ACC112 (cell line): ENCODE measurements around the gene STK35.

Source experiments
- H2AFZ ChIP-seq: fragments of 200-600 bp; sonication (generic); one replicate; pipeline ENCODE4 v1.6.0; 2017; ENCODE audit warnings: antibody characterized with exemption, low read length; ENCODE audit not compliant: unreplicated experiment
- H3K27ac ChIP-seq: fragments of 200-600 bp; sonication (generic); 2 replicates; pipeline ENCODE4 v1.5.1; 2014; ENCODE audit warnings: low read depth, mild to moderate bottlenecking, antibody characterized with exemption, low read length, moderate library complexity
- H3K27me3 ChIP-seq: fragments of 200-600 bp; sonication (generic); 2 replicates; pipeline ENCODE4 v1.6.1; 2014; ENCODE audit warnings: mild to moderate bottlenecking, antibody characterized with exemption, low read length, moderate library complexity, mixed read lengths; ENCODE audit not compliant: insufficient read depth
- H3K36me3 ChIP-seq: fragments of 200-600 bp; sonication (generic); 2 replicates; pipeline ENCODE4 v1.6.1; 2016; ENCODE audit warnings: mild to moderate bottlenecking, antibody characterized with exemption, low read length, moderate library complexity, mixed read lengths; ENCODE audit not compliant: insufficient read depth
- H3K4me1 ChIP-seq: fragments of 200-600 bp; sonication (generic); one replicate; pipeline ENCODE4 v1.6.1; 2016; ENCODE audit warnings: low read length, mixed read lengths; ENCODE audit not compliant: insufficient read depth, unreplicated experiment, control insufficient read depth
- H3K4me3 ChIP-seq: fragments of 200-600 bp; sonication (generic); 2 replicates; pipeline ENCODE4 v1.5.1; 2014; ENCODE audit warnings: mild to moderate bottlenecking, low read depth, low read length
- H3K79me2 ChIP-seq: fragments of 200-600 bp; sonication (generic); one replicate; pipeline ENCODE4 v1.6.0; 2016; ENCODE audit warnings: low read length; ENCODE audit not compliant: control insufficient read depth, unreplicated experiment, insufficient read depth

STK35 gene

DNA sequence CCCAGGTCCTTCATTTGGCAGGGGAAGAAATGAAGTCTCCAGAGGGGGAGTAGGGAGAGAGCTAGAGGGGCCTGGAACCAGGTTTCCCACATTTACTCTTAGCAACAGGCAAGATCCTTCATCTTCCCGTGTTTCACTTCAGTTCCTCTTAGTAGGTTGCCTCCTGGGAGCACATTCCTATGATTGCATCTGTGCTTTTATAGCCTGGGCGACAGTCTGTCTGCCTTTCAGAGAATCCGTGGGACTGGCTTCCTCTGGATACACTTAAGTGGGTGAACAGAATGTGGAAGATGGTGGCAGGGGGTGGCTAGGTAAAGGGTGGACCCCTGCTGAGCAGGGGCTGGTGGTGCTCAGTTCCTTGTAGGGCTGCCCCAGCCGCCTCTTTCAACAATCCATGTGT is 33.4 kb downstream of the STK35 start:
- H3K27me3 ChIP-seq = no peaks in the 10 kb centered on the region
- no peak overlapping the region for H3K4me3 ChIP-seq
- H3K79me2 ChIP-seq = peaks cover 31% of the 10 kb centered on the region
- H3K27ac ChIP-seq = no peak overlapping the region
- no peak overlapping the region for H2AFZ ChIP-seq
- peaks cover 31% of the 10 kb centered on the region for H3K4me1 ChIP-seq
- H3K36me3 ChIP-seq = no peaks in the 10 kb centered on the region

GRCh38 chr20:2136275-2136674 is 34.6 kb downstream of the STK35 start:
- Histone ChIP-seq H2AFZ (no peak overlapping the region), H3K27ac (no peak overlapping the region), H3K4me3 (no peak overlapping the region), H3K27me3 (no peaks in the 10 kb centered on the region), H3K79me2 (peaks cover 25% of the 10 kb centered on the region), H3K4me1 (peaks cover 31% of the 10 kb centered on the region), H3K36me3 (no peaks in the 10 kb centered on the region)

GRCh38 chr20:2137552-2138201 is 36.0 kb downstream of the STK35 start:
- no peak overlapping the region for H3K27ac ChIP-seq
- no peak overlapping the region for H3K4me3 ChIP-seq
- no peaks in the 10 kb centered on the region for H3K36me3 ChIP-seq
- peaks cover 16% of the 10 kb centered on the region for H3K79me2 ChIP-seq
- H3K27me3 ChIP-seq = no peaks in the 10 kb centered on the region
- H2AFZ ChIP-seq = no peak overlapping the region
- H3K4me1 ChIP-seq = peaks cover 20% of the 10 kb centered on the region

DNA sequence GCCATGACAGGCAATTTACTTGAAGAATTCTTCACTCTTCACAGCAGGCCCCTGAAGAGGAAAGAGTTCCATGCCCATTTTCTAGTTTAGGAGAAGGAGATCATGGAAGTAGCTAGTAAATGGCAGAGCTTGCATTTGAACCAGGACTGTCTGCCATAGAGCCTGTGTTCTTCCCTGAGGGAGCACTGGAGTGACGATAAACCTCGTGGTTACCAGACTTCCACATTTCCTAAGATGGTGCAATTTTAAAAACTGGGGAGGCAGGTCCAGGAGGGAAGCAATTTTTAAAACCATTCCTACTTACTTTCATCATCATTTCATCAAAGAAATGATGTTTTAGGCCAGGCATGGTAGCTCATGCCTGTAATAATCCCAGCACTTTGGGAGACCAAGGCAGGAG is 36.8 kb downstream of the STK35 start:
- Histone ChIP-seq H3K4me1 (peaks cover 13% of the 10 kb centered on the region), H3K36me3 (no peaks in the 10 kb centered on the region), H3K79me2 (peaks cover 10% of the 10 kb centered on the region), H2AFZ (no peak overlapping the region), H3K4me3 (no peak overlapping the region), H3K27ac (no peak overlapping the region), H3K27me3 (no peaks in the 10 kb centered on the region)

- Histone ChIP-seq H3K79me2 (peaks cover 10% of the 10 kb centered on the region), H3K36me3 (no peaks in the 10 kb centered on the region), H3K27me3 (no peaks in the 10 kb centered on the region), H3K4me1 (peaks cover 8% of the 10 kb centered on the region), H3K27ac (no peak overlapping the region), H2AFZ (no peak overlapping the region), H3K4me3 (no peak overlapping the region)
Measured at GRCh38 chr20:2139250-2139649, 37.6 kb downstream of the STK35 start.

GRCh38 chr20:2139736-2140135 is 38.1 kb downstream of the STK35 start:
- Histone ChIP-seq H3K79me2 (peaks cover 10% of the 10 kb centered on the region), H3K4me1 (peaks cover 8% of the 10 kb centered on the region), H3K27ac (no peak overlapping the region)

DNA sequence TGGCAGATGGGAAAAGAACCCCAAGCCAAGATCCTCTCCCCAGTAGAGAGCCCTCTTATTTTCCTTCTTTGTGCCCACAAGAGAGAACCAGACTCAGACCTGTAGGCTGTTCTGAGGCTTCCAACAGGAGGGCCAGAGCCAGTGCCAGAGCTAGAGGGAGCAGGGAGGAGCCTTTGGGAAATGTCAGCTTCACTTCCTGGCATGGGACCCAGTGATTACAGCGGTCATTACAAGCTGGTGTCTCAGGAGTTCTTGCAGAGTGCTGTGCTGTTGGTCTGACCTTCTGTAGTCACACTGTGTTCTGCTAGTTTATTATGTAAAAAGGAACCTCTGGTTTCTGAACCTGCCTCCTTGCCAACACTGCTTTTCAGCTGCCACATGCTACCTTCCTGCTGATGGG is 38.9 kb downstream of the STK35 start:
- Histone ChIP-seq H3K79me2 (peaks cover 10% of the 10 kb centered on the region), H3K4me3 (no peak overlapping the region), H2AFZ (no peak overlapping the region), H3K27ac (no peak overlapping the region), H3K36me3 (no peaks in the 10 kb centered on the region), H3K27me3 (no peaks in the 10 kb centered on the region), H3K4me1 (peaks cover 8% of the 10 kb centered on the region)

More at GRCh38 chr20:2139736-2140135, 38.1 kb downstream of the STK35 start:
- Histone ChIP-seq H3K36me3 (no peaks in the 10 kb centered on the region), H2AFZ (no peak overlapping the region), H3K4me3 (no peak overlapping the region), H3K27me3 (no peaks in the 10 kb centered on the region)

DNA sequence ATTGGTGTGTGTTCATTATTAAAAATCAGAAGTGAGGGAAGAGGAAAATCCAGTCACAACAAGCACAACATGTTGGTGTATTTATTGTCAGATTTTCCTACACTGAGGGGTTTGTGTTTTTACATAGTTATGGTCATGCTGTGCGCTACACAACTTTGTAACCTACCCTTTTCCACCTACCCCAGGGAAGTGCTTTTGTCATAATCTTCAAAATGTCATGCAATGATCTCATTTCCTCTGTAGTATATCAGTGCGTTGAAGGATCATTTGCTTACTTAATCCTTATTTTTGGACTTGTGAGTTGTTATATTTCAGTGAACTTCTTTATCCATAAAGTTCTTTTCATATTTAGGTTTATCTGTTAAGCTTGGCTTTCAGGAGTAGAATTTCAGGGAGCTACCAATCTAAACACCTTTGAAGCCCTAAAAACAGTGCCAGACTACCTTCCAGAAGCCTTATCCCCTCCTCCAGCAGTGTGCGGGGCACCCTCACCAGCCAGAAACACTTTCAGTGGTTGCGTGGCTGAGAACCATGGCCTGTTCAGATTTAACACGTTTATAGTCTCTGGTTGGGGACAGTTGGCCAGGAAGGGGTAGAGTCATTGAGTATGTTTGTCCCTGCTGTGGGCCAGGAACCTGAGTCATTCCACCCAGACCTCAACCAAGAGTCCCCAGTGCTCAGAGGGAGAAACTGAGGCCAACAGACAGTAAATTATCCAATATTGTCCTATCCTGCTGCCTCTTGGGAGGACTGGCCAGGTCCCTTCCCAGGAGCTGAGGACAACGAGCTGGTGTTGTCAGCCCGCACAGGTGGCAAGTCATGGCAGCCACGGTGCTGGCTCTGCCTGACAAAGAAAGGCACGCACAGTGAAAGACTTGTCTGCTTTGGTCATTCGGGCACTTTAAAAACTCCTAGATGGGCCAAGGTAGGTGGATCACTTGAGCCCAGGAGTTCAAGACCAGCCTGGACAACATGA is 40.3 kb downstream of the STK35 start:
- H3K27ac ChIP-seq = no peak overlapping the region
- H3K79me2 ChIP-seq = peaks cover 4% of the 10 kb centered on the region
- no peak overlapping the region for H2AFZ ChIP-seq

GRCh38 chr20:2142649-2143048 is 41.0 kb downstream of the STK35 start:
- no peaks in the 10 kb centered on the region for H3K36me3 ChIP-seq
- H3K27ac ChIP-seq = no peak overlapping the region
- H3K79me2 ChIP-seq = peaks cover 2% of the 10 kb centered on the region
- H3K4me1 ChIP-seq = peaks cover 8% of the 10 kb centered on the region
- no peak overlapping the region for H3K4me3 ChIP-seq
- no peak overlapping the region for H2AFZ ChIP-seq
- no peaks in the 10 kb centered on the region for H3K27me3 ChIP-seq

More for the DNA sequence above, 40.3 kb downstream of the STK35 start:
- H3K27me3 ChIP-seq = no peaks in the 10 kb centered on the region
- H3K4me1 ChIP-seq = peaks cover 8% of the 10 kb centered on the region
- H3K36me3 ChIP-seq = no peaks in the 10 kb centered on the region
- no peak overlapping the region for H3K4me3 ChIP-seq

DNA sequence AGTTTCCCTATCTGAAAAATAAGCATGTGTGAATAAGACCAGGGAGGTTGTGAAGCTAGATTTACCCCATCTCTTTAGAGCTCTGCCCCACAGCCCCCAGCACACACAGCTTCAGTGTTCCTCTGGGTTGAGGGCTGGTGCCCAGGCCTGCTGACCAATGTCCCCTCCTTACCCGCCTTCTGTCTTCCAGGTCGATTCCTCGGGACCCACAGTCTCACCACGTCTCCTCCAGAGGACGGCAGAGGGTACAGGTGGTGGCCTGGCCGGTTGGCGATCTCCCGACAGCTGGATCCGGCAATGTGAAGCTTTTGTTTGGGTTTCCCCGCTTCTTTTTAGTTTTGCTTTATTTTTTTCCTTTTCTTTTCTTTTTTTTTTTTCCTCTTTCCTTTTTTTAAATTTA is 42.0 kb downstream of the STK35 start:
- H3K36me3 ChIP-seq = no peaks in the 10 kb centered on the region
- H3K27me3 ChIP-seq = no peaks in the 10 kb centered on the region
- peaks cover 2% of the 10 kb centered on the region for H3K79me2 ChIP-seq
- no peak overlapping the region for H3K27ac ChIP-seq
- no peak overlapping the region for H2AFZ ChIP-seq
- H3K4me3 ChIP-seq = no peak overlapping the region
- H3K4me1 ChIP-seq = peaks cover 8% of the 10 kb centered on the region
